B cell (primary cell): ENCODE measurements around the gene GAGE13. TPM values are rescaled to one million over a fixed set of nuclear protein-coding genes. Genes with fewer than 3 reads are reported as not detected.
"Not testable (repeated sequence)": the region's sequence is repeated elsewhere in the genome, so short reads cannot be mapped to it uniquely, and the experiment has no call there.

Source experiments
- ATAC-seq: fragments of 200-7000 bp; cut with Tn5 transposase; one replicate; pipeline ENCODE4 v1.10.0; 2021; ENCODE audit warnings: low read depth, mild to moderate bottlenecking, moderate number of reproducible peaks, moderate library complexity
- CTCF ChIA-PET: fragments of 350-600 bp; sonication (Branson Sonifier 250); formaldehyde crosslinking; loops from one replicate; lab custom pipeline; 2021; ENCODE audit warnings: antibody characterized with exemption, inconsistent platforms; lab: Charles Lee
- POLR2A ChIA-PET: fragments of 350-600 bp; sonication (Branson Sonifier 250); formaldehyde crosslinking; loops from one replicate; lab custom pipeline; 2021; ENCODE audit warnings: antibody characterized with exemption; lab: Charles Lee
- DNase-seq: peaks from one replicate; pipeline ENCODE4 v3.0.0; 2013
- H2AFZ ChIP-seq: 2 replicates; pipeline ENCODE4 v1.6.1; 2012; ENCODE audit warnings: mild to moderate bottlenecking, low read depth, low read length; ENCODE audit not compliant: insufficient read depth, poor library complexity, severe bottlenecking
- H3K27ac ChIP-seq, 2 donors: 1 replicate in 1 of 2; 2 replicates in 1 of 2; pipeline ENCODE4 v1.5.1; 2012 to 2013; ENCODE audit warnings: low read length in 2 of 2, mild to moderate bottlenecking in 2 of 2, moderate library complexity in 1 of 2
- H3K27me3 ChIP-seq, 4 experiments: fragments of 200-600 bp in 1 of 4; sonication (generic) in 1 of 4; replicated peaks in 1 of 4; 1 replicate in 2 of 4; 2 replicates in 2 of 4; pipeline versions ENCODE4 v1.6.1 to v1.7.0; 2013 to 2016; ENCODE audit warnings: low read length in 3 of 4, mild to moderate bottlenecking in 2 of 4, mixed read lengths in 1 of 4, moderate library complexity in 1 of 4; ENCODE audit not compliant: insufficient read depth in 4 of 4, control insufficient read depth in 3 of 4; ENCODE audit errors: control extremely low read depth in 1 of 4
- H3K36me3 ChIP-seq, 2 experiments: replicated peaks in 1 of 2; 1 replicate in 1 of 2; 2 replicates in 1 of 2; pipeline versions ENCODE4 v1.6.1 to v1.7.1; 2013; ENCODE audit warnings: low read length in 1 of 2; ENCODE audit not compliant: insufficient read depth in 2 of 2, control insufficient read depth in 1 of 2; ENCODE audit errors: control extremely low read depth in 1 of 2, extremely low read depth in 1 of 2
- H3K4me1 ChIP-seq, 2 donors: fragments of 200-600 bp in 1 of 2; sonication (generic) in 1 of 2; 1 replicate in 1 of 2; 2 replicates in 1 of 2; pipeline versions ENCODE4 v1.5.1 to v1.6.1; 2013 to 2017; ENCODE audit warnings: low read length in 2 of 2; ENCODE audit not compliant: control insufficient read depth in 2 of 2, insufficient read depth in 2 of 2
- H3K4me2 ChIP-seq: replicated peaks from 2 replicates; pipeline ENCODE3; 2012; ENCODE audit warnings: mild to moderate bottlenecking, low read depth, low read length; ENCODE audit not compliant: poor library complexity, severe bottlenecking
- H3K4me3 ChIP-seq, 5 experiments: fragments of 200-600 bp in 1 of 5; sonication (generic) in 1 of 5; 1 replicate in 3 of 5; 2 replicates in 2 of 5; pipeline versions ENCODE4 v1.5.1 to v1.7.0; 2011 to 2016; ENCODE audit warnings: low read length in 4 of 5, mild to moderate bottlenecking in 4 of 5, low read depth in 2 of 5, control low read depth in 1 of 5, moderate library complexity in 1 of 5; ENCODE audit not compliant: insufficient read depth in 1 of 5; ENCODE audit errors: control extremely low read depth in 1 of 5, extremely low read depth in 1 of 5
- H3K79me2 ChIP-seq: fragments of 200-600 bp; sonication (generic); one replicate; pipeline ENCODE4 v1.6.0; 2016; ENCODE audit warnings: low read length; ENCODE audit not compliant: control insufficient read depth, insufficient read depth
- H3K9ac ChIP-seq: fragments of 200-600 bp; sonication (generic); 2 replicates; pipeline ENCODE4 v1.6.1; 2017; ENCODE audit warnings: mild to moderate bottlenecking, low read length, moderate library complexity
- H3K9me3 ChIP-seq, 3 donors: one replicate each; pipeline versions ENCODE4 v1.6.1 to v1.7.1; 2013; ENCODE audit warnings: low read length in 2 of 3; ENCODE audit not compliant: control insufficient read depth in 2 of 3, insufficient read depth in 1 of 3; ENCODE audit errors: control extremely low read depth in 1 of 3
- H4K20me1 ChIP-seq: 2 replicates; pipeline ENCODE4 v1.6.0; 2012; ENCODE audit warnings: mild to moderate bottlenecking, low read length; ENCODE audit not compliant: insufficient read depth, control insufficient read depth, poor library complexity, severe bottlenecking
- H3K27ac Mint-ChIP-seq: one replicate; pipeline ENCODE4 v1.8.0; 2021; ENCODE audit warnings: mixed read lengths
- H3K27me3 Mint-ChIP-seq: one replicate; pipeline ENCODE4 v1.8.0; 2021; ENCODE audit warnings: mixed read lengths
- H3K4me1 Mint-ChIP-seq: one replicate; pipeline ENCODE4 v1.8.0; 2021; ENCODE audit warnings: mixed read lengths
- H3K4me3 Mint-ChIP-seq: one replicate; pipeline ENCODE4 v1.8.0; 2021; ENCODE audit warnings: mixed read lengths
- H3K9me3 Mint-ChIP-seq: one replicate; pipeline ENCODE4 v1.8.0; 2022; ENCODE audit warnings: mixed read lengths; ENCODE audit not compliant: insufficient read depth
- EZH2 ChIP-seq: IDR thresholded peaks from 2 replicates; pipeline ENCODE4 v1.6.1; 2012; ENCODE audit warnings: borderline replicate concordance, low read depth, mild to moderate bottlenecking, moderate library complexity, low read length; ENCODE audit not compliant: insufficient read depth, poor library complexity, severe bottlenecking
- WGBS: methylation state at CpG from one replicate; pipeline ENCODE4 v1.1.5; 2013; ENCODE audit warnings: missing lambda C conversion rate; ENCODE audit not compliant: insufficient coverage; 5-methylcytosine and 5-hydroxymethylcytosine counted together
- intact Hi-C: fragments of 100-400 bp; cut with micrococcal nuclease; formaldehyde crosslinking; loops from one replicate; pipeline ENCODE4 v1.10.0; 2022
- polyA minus RNA-seq: library from RNA; depleted of rRNA, polyadenylated mRNA; stranded (reverse); fragments of >200 nt; gene quantifications from 2 replicates; pipeline ENCODE4 v1.2.3, GENCODE V29; 2012
- polyA plus RNA-seq: library from polyadenylated mRNA; depleted of rRNA; stranded (reverse); fragments of >200 nt; gene quantifications from 2 replicates; pipeline ENCODE4 v1.2.3, GENCODE V29; 2012
- total RNA-seq, 2 donors: library from RNA; stranded (reverse); fragments of 120-200 nt in 1 of 2; gene quantifications; 1 replicate in 1 of 2; 2 replicates in 1 of 2; pipeline versions ENCODE4 v1.2.3 to v1.2.4, GENCODE V29; 2013 to 2022
- TF ChIP-seq, protein P1 (sequence below): fragments of 200-600 bp; IDR thresholded peaks from one replicate; pipeline ENCODE4 v1.8.0; 2022; ENCODE audit warnings: antibody characterized with exemption, mild to moderate bottlenecking

Gene GAGE13, protein sequence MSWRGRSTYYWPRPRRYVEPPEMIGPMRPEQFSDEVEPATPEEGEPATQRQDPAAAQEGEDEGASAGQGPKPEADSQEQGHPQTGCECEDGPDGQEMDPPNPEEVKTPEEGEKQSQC
- not detected in 2 replicates for total RNA-seq
- not detected for total RNA-seq (2013)
- polyA plus RNA-seq, result not detected in 2 replicates
- not detected in 2 replicates for polyA minus RNA-seq

DNA sequence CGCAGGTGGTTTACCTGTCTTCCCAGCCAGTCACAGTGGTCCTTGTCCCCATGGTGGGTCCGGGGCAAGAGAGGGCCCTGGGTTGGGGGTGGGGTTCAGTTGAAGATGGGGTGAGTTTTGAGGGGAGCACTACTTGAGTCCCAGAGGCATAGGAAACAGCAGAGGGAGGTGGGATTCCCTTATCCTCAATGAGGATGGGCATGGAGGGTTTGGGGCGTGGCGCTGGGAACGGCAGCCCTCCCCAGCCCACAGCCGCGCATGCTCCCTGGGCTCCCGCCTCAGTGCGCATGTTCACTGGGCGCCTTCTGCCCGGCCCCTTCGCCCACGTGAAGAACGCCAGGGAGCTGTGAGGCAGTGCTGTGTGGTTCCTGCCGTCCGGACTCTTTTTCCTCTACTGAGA, at the start of gene GAGE13:
Gene GAGE13 (plus strand): TSS at position 301 of the 400 bp plus-strand sequence. CDS start 1,156 bp downstream, outside the sequence.
- H3K27me3 ChIP-seq, H3K4me1 ChIP-seq, H3K9me3 ChIP-seq, H3K27ac ChIP-seq, ATAC-seq, DNase-seq, H3K9me3 Mint-ChIP-seq, H4K20me1 ChIP-seq, H3K4me1 Mint-ChIP-seq, H2AFZ ChIP-seq, H3K4me3 ChIP-seq, H3K4me2 ChIP-seq, intact Hi-C loops, CTCF ChIA-PET, H3K4me3 Mint-ChIP-seq, H3K36me3 ChIP-seq, H3K27me3 Mint-ChIP-seq, H3K27ac Mint-ChIP-seq, POLR2A ChIA-PET, H3K9ac ChIP-seq, H3K79me2 ChIP-seq: not testable (repeated sequence)
- WGBS, result no CpG with 5 or more reads among the region's 16 CpGs

DNA sequence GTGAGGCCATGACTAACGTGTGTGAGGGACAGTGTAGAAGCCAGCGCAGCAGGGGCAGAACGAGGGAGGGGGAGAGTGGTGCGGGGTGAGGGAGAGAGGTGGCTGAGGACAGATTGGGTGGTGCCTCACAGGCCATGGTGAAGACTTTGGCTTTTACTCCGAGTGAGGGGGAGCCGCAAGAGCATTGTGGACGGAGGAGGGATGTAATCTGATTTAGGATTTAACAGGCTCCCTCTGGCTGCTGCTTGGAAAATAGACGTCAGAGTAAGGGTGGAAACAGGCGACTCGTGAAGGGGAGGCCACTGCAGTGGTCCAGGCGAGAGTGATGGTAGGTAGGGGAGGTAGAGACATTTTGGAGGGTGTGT, 48.8 kb upstream of the GAGE13 start:
- Histone ChIP-seq H3K27me3 (no peaks in the 10 kb centered on the region), H4K20me1 (no peaks in the 10 kb centered on the region), H3K79me2 (peaks cover 3% of the 10 kb centered on the region), H3K4me3 (no peak overlapping the region), H3K9me3 (no peaks in the 10 kb centered on the region), H2AFZ (no peak overlapping the region), H3K4me1 (no peaks in the 10 kb centered on the region), H3K4me2 (no peak overlapping the region), H3K36me3 (no peaks in the 10 kb centered on the region), H3K9ac (no peak overlapping the region), H3K27ac (no peak overlapping the region)
- Mint-ChIP-seq H3K9me3 (no peaks in the 10 kb centered on the region), H3K4me3 (no peak overlapping the region), H3K27me3 (no peaks in the 10 kb centered on the region), H3K27ac (no peak overlapping the region), H3K4me1 (peaks cover 5% of the 10 kb centered on the region)
- no peak for ATAC-seq
- DNase-seq, result no peak
- CTCF ChIA-PET, result no interaction called here
- POLR2A ChIA-PET, result interaction anchor here (0.6 kb wide), 1 partner anchor 885 kb away, joined by 4 read pairs; no protein-coding TSS in a partner anchor
- intact Hi-C loops, result no loop called here
- TF ChIP-seq EZH2, result no peak
- TF ChIP-seq, protein P1, sequence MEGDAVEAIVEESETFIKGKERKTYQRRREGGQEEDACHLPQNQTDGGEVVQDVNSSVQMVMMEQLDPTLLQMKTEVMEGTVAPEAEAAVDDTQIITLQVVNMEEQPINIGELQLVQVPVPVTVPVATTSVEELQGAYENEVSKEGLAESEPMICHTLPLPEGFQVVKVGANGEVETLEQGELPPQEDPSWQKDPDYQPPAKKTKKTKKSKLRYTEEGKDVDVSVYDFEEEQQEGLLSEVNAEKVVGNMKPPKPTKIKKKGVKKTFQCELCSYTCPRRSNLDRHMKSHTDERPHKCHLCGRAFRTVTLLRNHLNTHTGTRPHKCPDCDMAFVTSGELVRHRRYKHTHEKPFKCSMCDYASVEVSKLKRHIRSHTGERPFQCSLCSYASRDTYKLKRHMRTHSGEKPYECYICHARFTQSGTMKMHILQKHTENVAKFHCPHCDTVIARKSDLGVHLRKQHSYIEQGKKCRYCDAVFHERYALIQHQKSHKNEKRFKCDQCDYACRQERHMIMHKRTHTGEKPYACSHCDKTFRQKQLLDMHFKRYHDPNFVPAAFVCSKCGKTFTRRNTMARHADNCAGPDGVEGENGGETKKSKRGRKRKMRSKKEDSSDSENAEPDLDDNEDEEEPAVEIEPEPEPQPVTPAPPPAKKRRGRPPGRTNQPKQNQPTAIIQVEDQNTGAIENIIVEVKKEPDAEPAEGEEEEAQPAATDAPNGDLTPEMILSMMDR, result no peak
- WGBS, result 95% methylated on average over 6 of the region's 11 CpGs
